Thyroid gland (tissue), 4 donors: Measurements from ENCODE around the gene TBXA2R. TPM values are rescaled to one million over a fixed set of nuclear protein-coding genes. Genes with fewer than 3 reads are reported as not detected.

ENCODE experiments used
- DNase-seq, 2 donors: peaks; one replicate each; pipeline ENCODE4 v3.0.0-alpha.2; 2019
- H3K27ac ChIP-seq, 3 donors: fragments of 200-600 bp; sonication (generic); 1 replicate in 2 of 3; 2 replicates in 1 of 3; pipeline ENCODE4 v1.5.1; 2016 to 2019; ENCODE audit warnings: mild to moderate bottlenecking in 1 of 3, moderate library complexity in 1 of 3
- H3K27me3 ChIP-seq: fragments of 200-600 bp; sonication (generic); one replicate; pipeline ENCODE4 v1.5.1; 2019
- H3K36me3 ChIP-seq, 2 donors: fragments of 200-600 bp; sonication (generic); one replicate each; pipeline ENCODE4 v1.5.1; 2016 to 2019
- H3K4me1 ChIP-seq, 2 donors: fragments of 200-600 bp; sonication (generic); one replicate each; pipeline ENCODE4 v1.5.1; 2017 to 2019
- H3K4me3 ChIP-seq, 3 donors: fragments of 200-600 bp; sonication (generic); replicated peaks in 1 of 3; 1 replicate in 2 of 3; 2 replicates in 1 of 3; pipeline ENCODE4 v1.5.1; 2016; ENCODE audit warnings: mild to moderate bottlenecking in 1 of 3
- H3K9me3 ChIP-seq: fragments of 200-600 bp; sonication (generic); one replicate; pipeline ENCODE4 v1.5.1; 2017
- CTCF ChIP-seq, 6 experiments: fragments of 200-600 bp in 3 of 6; fragments of 450-650 bp in 3 of 6; sonication (generic) in 3 of 6; IDR thresholded peaks; one replicate each; pipeline ENCODE4 v1.5.1; 2016 to 2019; ENCODE audit warnings: antibody characterized with exemption in 6 of 6, mild to moderate bottlenecking in 2 of 6, inconsistent platforms in 1 of 6, moderate library complexity in 1 of 6
- POLR2A ChIP-seq, 2 donors: fragments of 450-650 bp; IDR thresholded peaks; one replicate each; pipeline ENCODE4 v1.6.1; 2017; ENCODE audit warnings: antibody characterized with exemption in 2 of 2, mild to moderate bottlenecking in 2 of 2, moderate library complexity in 1 of 2
- WGBS, 2 donors: methylation state at CpG; one replicate each; pipeline ENCODE4 v1.1.5; 2017; 5-methylcytosine and 5-hydroxymethylcytosine counted together
- intact Hi-C: fragments of 100-400 bp; cut with DNase I; formaldehyde crosslinking; loops from one replicate; pipeline ENCODE4 v1.15.1; 2023
- total RNA-seq, 4 donors: library from RNA; depleted of rRNA; stranded (reverse); fragments of >200 nt; gene quantifications; one replicate each; pipeline ENCODE4 v1.2.3, GENCODE V29; 2016

Gene TBXA2R
- total RNA-seq, 4 donors from 2014 or later: 0.40 to 2.1 (median 1.3) TPM

GRCh38 chr19:3623716-3624115 lies 17.0 kb upstream of the TBXA2R start:
- TF ChIP-seq CTCF (IDR thresholded peaks at IDR 0.05) (no peak), POLR2A (IDR thresholded peaks at IDR 0.05) (no peak)
- WGBS, 2 donors: 92 to 93% methylated on average over 29 to 34 of the region's 34 CpGs
- Histone ChIP-seq H3K27ac (no peak overlapping the region), H3K4me1 (peaks cover 15 to 18% of the 10 kb centered on the region in 2 donors), H3K27me3 (no peaks in the 10 kb centered on the region), H3K36me3 (peaks cover 0 to 9% of the 10 kb centered on the region in 2 donors), H3K4me3 (no peak overlapping the region), H3K9me3 (no peaks in the 10 kb centered on the region)
- intact Hi-C loops: no loop called here
- DNase-seq: no peak

- DNase-seq: no peak
- intact Hi-C loops: no loop called here
- Histone ChIP-seq H3K36me3 (peaks cover 0 to 9% of the 10 kb centered on the region in 2 donors), H3K27me3 (no peaks in the 10 kb centered on the region), H3K9me3 (no peaks in the 10 kb centered on the region), H3K27ac (no peak overlapping the region), H3K4me3 (no peak overlapping the region), H3K4me1 (peaks cover 13 to 18% of the 10 kb centered on the region in 2 donors)
- 91 to 95% methylated on average over 12 of the region's 12 CpGs for WGBS, 2 donors
- TF ChIP-seq POLR2A (IDR thresholded peaks at IDR 0.05): no peak
- no peak for TF ChIP-seq CTCF (IDR thresholded peaks at IDR 0.05)
Observed at GRCh38 chr19:3622224-3622623, 15.5 kb upstream of the TBXA2R start.

GRCh38 chr19:3621689-3622088 lies 15.0 kb upstream of the TBXA2R start:
- no peak for DNase-seq
- no peak overlapping the region for H3K4me3 ChIP-seq
- no peak overlapping the region for H3K27ac ChIP-seq
- no peaks in the 10 kb centered on the region for H3K27me3 ChIP-seq
- TF ChIP-seq POLR2A (IDR thresholded peaks at IDR 0.05) (no peak), CTCF (IDR thresholded peaks at IDR 0.05) (no peak)
- peaks cover 12 to 18% of the 10 kb centered on the region in 2 donors for H3K4me1 ChIP-seq
- intact Hi-C loops: loop anchor here (2.0 kb wide), 1 partner anchor 41 kb away; no protein-coding TSS in a partner anchor
- H3K36me3 ChIP-seq: peaks cover 0 to 9% of the 10 kb centered on the region in 2 donors
- no peaks in the 10 kb centered on the region for H3K9me3 ChIP-seq
- 91 to 95% methylated on average over 10 to 15 of the region's 15 CpGs for WGBS, 2 donors

- intact Hi-C loops: loop anchor here (2.0 kb wide), 1 partner anchor 42 kb away; no protein-coding TSS in a partner anchor
- H3K4me1 ChIP-seq: peaks cover 11 to 18% of the 10 kb centered on the region in 2 donors
Observed at GRCh38 chr19:3620817-3621547, 14.3 kb upstream of the TBXA2R start.

More at GRCh38 chr19:3620817-3621547, 14.3 kb upstream of the TBXA2R start:
- Histone ChIP-seq H3K9me3 (no peaks in the 10 kb centered on the region), H3K36me3 (peaks cover 0 to 9% of the 10 kb centered on the region in 2 donors), H3K27ac (no peak overlapping the region), H3K4me3 (no peak overlapping the region), H3K27me3 (no peaks in the 10 kb centered on the region)
- no peak for TF ChIP-seq CTCF (IDR thresholded peaks at IDR 0.05)
- TF ChIP-seq POLR2A (IDR thresholded peaks at IDR 0.05): no peak
- 81 to 84% methylated on average over 9 to 12 of the region's 24 CpGs for WGBS, 2 donors
- DNase-seq: no peak
